GM10266 (cell line): ENCODE results near the gene MARCHF6.
"Not testable (repeated sequence)": the region's sequence is repeated elsewhere in the genome, so short reads cannot be mapped to it uniquely, and the experiment has no call there.

Experiments
- DNase-seq: peaks from one replicate; pipeline ENCODE4 v3.0.0; 2012; ENCODE audit errors: extremely low spot score
- TF ChIP-seq, protein P1 (sequence below): IDR thresholded peaks from 2 replicates; pipeline ENCODE4 v1.5.1; 2012; ENCODE audit warnings: mild to moderate bottlenecking, low read depth; ENCODE audit not compliant: control insufficient read depth, insufficient read depth; ENCODE audit errors: missing control alignments

MARCHF6 gene

GRCh38 chr5:10364186-10364689 lies 10.7 kb downstream of the MARCHF6 start:
- TF ChIP-seq, protein P1, sequence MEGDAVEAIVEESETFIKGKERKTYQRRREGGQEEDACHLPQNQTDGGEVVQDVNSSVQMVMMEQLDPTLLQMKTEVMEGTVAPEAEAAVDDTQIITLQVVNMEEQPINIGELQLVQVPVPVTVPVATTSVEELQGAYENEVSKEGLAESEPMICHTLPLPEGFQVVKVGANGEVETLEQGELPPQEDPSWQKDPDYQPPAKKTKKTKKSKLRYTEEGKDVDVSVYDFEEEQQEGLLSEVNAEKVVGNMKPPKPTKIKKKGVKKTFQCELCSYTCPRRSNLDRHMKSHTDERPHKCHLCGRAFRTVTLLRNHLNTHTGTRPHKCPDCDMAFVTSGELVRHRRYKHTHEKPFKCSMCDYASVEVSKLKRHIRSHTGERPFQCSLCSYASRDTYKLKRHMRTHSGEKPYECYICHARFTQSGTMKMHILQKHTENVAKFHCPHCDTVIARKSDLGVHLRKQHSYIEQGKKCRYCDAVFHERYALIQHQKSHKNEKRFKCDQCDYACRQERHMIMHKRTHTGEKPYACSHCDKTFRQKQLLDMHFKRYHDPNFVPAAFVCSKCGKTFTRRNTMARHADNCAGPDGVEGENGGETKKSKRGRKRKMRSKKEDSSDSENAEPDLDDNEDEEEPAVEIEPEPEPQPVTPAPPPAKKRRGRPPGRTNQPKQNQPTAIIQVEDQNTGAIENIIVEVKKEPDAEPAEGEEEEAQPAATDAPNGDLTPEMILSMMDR = no peak
- no peak for DNase-seq

- TF ChIP-seq, protein P1 = no peak
- no peak for DNase-seq
These were observed 12.3 kb downstream of the MARCHF6 start for GRCh38 chr5:10365782-10366181.

DNA sequence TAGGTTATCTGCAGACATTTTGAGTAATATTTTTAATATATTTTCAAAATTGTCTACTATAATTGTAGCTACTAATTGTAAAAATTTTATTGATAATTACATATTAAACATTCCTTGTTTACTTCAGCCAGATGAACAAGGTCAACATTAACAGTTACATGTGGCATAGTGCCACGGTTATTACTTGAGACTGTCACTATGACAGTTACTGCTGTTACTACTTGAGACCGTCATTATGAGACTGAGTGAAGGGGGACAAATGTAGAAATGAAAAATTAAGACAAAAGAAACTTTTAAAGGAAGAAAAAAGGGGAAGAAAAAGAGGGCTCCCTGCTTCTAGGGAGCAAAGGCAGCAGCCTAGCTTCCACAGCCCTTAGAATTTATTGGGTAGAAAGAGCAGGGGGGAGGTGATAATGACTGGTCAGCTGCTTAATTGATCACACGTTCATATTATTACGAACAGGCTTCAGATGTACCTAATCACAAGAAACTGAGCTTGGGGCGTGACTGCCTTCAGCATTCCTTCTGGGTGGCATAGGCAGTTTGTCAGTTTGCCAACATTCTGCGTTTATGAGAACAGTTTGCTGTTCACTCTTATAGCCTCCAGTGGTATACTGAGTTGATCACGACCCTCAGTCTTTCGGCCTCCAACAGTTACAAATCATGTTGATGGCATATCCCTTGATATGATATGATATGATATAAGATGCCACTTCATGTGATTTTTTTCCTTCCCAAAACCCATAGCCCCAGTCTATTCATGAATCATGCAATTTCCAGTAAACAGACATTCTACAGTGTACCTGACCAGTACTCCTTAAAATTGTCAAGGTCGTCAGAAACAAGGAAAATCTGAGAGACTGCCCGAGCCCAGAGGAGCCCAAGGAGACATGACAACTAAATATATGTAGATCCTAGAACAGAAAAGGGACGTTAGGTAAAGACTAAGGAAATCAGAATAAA lies 13.1 kb downstream of the MARCHF6 start:
- TF ChIP-seq, protein P1 = no peak
- no peak for DNase-seq

DNA sequence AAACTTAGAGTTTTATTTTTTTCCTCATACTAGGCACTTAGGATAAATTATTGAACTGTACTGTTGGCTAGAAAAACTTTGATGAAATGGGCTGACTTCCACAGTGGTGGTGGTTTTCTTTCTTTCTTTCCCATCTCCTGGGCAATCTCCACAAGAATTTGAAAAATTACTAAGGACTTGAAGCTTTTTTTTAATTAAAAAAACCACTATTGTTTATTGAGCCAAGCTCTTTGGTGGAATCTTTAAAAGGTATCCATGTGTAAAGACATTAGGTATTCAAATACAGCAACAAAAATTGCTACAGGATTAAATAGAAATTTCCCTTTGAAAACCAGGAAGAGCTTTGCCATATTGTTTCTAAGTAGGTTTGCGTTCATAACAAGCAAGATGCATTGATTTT lies 14.1 kb downstream of the MARCHF6 start:
- DNase-seq = no peak

GRCh38 chr5:10370931-10371330 lies 17.4 kb downstream of the MARCHF6 start:
- DNase-seq = no peak
- TF ChIP-seq, protein P1 = no peak

More for the DNA sequence above, 14.1 kb downstream of the MARCHF6 start:
- TF ChIP-seq, protein P1 = no peak

GRCh38 chr5:10371369-10371768 lies 17.9 kb downstream of the MARCHF6 start:
- not testable (repeated sequence) for DNase-seq

GRCh38 chr5:10372726-10373709 lies 19.5 kb downstream of the MARCHF6 start:
- DNase-seq = no peak
- TF ChIP-seq, protein P1 = no peak
